Uterus (tissue), 2 donors: ENCODE measurements around the gene RAP1GDS1.
"Not testable (repeated sequence)": the region's sequence is repeated elsewhere in the genome, so short reads cannot be mapped to it uniquely, and the experiment has no call there.

ENCODE experiments used
- POLR2A ChIP-seq, 2 donors: fragments of 450-650 bp; IDR thresholded peaks; one replicate each; pipeline ENCODE4 v1.6.1; 2016; ENCODE audit warnings: antibody characterized with exemption in 2 of 2, mild to moderate bottlenecking in 1 of 2, moderate library complexity in 1 of 2
- TF ChIP-seq, protein P1 (sequence below), 4 experiments: fragments of 200-600 bp in 2 of 4; fragments of 450-650 bp in 2 of 4; sonication (generic) in 2 of 4; IDR thresholded peaks; one replicate each; pipeline ENCODE4 v1.5.1; 2016 to 2019; ENCODE audit warnings: antibody characterized with exemption in 4 of 4, mild to moderate bottlenecking in 2 of 4, moderate library complexity in 1 of 4

DNA sequence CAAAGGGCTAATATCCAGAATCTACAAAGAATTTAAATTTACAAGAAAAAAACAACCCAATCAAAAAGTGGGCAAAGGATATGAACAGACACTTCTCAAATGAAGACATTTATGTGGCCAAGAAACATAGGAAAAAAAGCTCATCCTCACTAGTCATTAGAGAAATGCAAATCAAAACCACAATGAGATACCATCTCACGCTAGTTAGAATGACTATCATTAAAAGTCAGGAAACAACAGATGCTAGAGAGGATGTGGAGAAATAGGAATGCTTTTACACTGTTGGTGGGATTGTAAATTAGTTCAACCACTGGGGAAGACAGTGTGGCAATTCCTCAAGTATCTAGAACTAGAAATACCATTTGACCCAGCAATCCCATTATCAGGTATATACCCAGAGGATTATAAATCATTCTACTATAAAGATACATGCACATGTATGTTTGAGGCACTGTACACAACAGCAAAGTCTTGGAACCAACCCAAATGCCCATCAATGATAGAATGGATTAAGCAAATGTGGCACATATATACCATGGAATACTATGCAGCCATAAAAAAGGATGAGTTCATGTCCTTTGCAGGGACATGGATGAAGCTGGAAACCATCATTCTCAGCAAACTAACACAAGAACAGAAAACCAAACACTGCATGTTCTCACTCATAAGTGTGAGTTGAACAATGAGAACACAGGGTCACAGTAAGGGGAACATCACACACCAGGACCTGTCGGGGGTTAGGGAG is 200.1 kb downstream of the RAP1GDS1 start:
- TF ChIP-seq, protein P1, sequence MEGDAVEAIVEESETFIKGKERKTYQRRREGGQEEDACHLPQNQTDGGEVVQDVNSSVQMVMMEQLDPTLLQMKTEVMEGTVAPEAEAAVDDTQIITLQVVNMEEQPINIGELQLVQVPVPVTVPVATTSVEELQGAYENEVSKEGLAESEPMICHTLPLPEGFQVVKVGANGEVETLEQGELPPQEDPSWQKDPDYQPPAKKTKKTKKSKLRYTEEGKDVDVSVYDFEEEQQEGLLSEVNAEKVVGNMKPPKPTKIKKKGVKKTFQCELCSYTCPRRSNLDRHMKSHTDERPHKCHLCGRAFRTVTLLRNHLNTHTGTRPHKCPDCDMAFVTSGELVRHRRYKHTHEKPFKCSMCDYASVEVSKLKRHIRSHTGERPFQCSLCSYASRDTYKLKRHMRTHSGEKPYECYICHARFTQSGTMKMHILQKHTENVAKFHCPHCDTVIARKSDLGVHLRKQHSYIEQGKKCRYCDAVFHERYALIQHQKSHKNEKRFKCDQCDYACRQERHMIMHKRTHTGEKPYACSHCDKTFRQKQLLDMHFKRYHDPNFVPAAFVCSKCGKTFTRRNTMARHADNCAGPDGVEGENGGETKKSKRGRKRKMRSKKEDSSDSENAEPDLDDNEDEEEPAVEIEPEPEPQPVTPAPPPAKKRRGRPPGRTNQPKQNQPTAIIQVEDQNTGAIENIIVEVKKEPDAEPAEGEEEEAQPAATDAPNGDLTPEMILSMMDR (IDR thresholded peaks at IDR 0.05), result not testable (repeated sequence)
- not testable (repeated sequence) for TF ChIP-seq POLR2A (IDR thresholded peaks at IDR 0.05)
